Fibroblast of the conjunctiva (primary cell): ENCODE measurements around the gene CAP1.
"Not testable (repeated sequence)": the region's sequence is repeated elsewhere in the genome, so short reads cannot be mapped to it uniquely, and the experiment has no call there.

Experiments used
- DNase-seq: peaks from one replicate; pipeline ENCODE4 v3.0.0-alpha.2; 2010; ENCODE audit warnings: low read depth

The CAP1 gene

GRCh38 chr1:40032240-40032891 is 8.2 kb upstream of the CAP1 start:
- DNase-seq: peak; percentile 56

GRCh38 chr1:40034869-40035268 is 5.7 kb upstream of the CAP1 start:
- no peak for DNase-seq

GRCh38 chr1:40036574-40036973 is 4.0 kb upstream of the CAP1 start:
- DNase-seq: peak; percentile 55

- DNase-seq: not testable (repeated sequence)
Observed at GRCh38 chr1:40037254-40037653, 3.3 kb upstream of the CAP1 start.

GRCh38 chr1:40038697-40039096 is 1.8 kb upstream of the CAP1 start:
- no peak for DNase-seq

GRCh38 chr1:40039245-40039756 is 1.2 kb upstream of the CAP1 start:
- DNase-seq: peak; percentile 30

- peak; percentile 84 for DNase-seq
Observed at GRCh38 chr1:40039757-40040510, 595 bp upstream of the CAP1 start.

GRCh38 chr1:40041466-40041838 is 923 bp downstream of the CAP1 start:
- DNase-seq: no peak

GRCh38 chr1:40042341-40042740 is 1.8 kb downstream of the CAP1 start:
- no peak for DNase-seq

GRCh38 chr1:40044110-40044509 is 3.6 kb downstream of the CAP1 start:
- DNase-seq: no peak

GRCh38 chr1:40045182-40045581 is 4.7 kb downstream of the CAP1 start:
- no peak for DNase-seq

- DNase-seq: no peak
Observed at GRCh38 chr1:40045766-40046165, 5.2 kb downstream of the CAP1 start.

- DNase-seq: no peak
Observed at GRCh38 chr1:40047276-40047675, 6.7 kb downstream of the CAP1 start.

- DNase-seq: no peak
Observed at GRCh38 chr1:40047769-40048168, 7.2 kb downstream of the CAP1 start.

- DNase-seq: no peak
Observed at GRCh38 chr1:40049725-40050124, 9.2 kb downstream of the CAP1 start.

GRCh38 chr1:40050863-40051262 is 10.3 kb downstream of the CAP1 start:
- no peak for DNase-seq

GRCh38 chr1:40053138-40053887 is 12.8 kb downstream of the CAP1 start:
- DNase-seq: no peak

GRCh38 chr1:40056519-40057309 is 16.2 kb downstream of the CAP1 start:
- no peak for DNase-seq

- no peak for DNase-seq
Observed at GRCh38 chr1:40057310-40058030, 16.9 kb downstream of the CAP1 start.

GRCh38 chr1:40058097-40058452 is 17.5 kb downstream of the CAP1 start:
- no peak for DNase-seq
